ENCODE data around the gene ALDH4A1. TPM values are rescaled to one million over a fixed set of nuclear protein-coding genes. Genes with fewer than 3 reads are reported as not detected.

ALDH4A1 gene
- total RNA-seq, 1 experiment from 2014 or later: 31.0 TPM

DNA sequence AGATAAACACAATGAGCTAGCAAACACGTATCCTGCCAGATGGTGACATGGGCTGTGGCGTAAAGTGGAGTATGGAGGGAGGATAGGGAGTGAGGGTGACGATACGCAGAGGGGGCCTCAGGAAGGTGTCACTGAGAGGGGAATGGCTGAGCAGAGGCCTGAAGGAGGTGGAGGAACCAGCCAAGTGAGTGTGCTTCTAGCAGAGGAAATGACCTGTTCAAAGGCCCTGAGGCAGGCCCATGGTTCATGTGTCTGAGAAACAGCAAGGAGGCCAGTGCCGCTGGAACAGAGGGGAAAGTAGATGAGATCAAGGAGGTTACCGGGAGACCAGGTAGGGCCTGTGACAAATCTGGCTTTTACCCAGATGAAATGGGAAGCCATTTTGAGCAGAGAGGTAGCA lies 78.9 kb downstream of the ALDH4A1 start:
- H3K4me1 Mint-ChIP-seq: 0 out of 2 replicates have a peak, but pooled peaks cover 6% of the 10 kb centered on the region
- peaks cover 33% of the 10 kb centered on the region for H3K9me3 Mint-ChIP-seq
- H3K36me3 Mint-ChIP-seq: peaks cover 9% of the 10 kb centered on the region
- H3K27me3 Mint-ChIP-seq (ENCODE audit: low read depth): peaks cover 27% of the 10 kb centered on the region
- TF ChIP-seq ZNF232 (CRISPR knock-in tag; IDR thresholded peaks at IDR 0.05): no peak
- DNase-seq (ENCODE audit: low spot score) (no peak), ATAC-seq (no peak)
- ChIA-PET CTCF (interaction anchor here (0.6 to 6.1 kb wide), 13 partner anchors 29 to 268 kb away, joined by 3 to 120 read pairs (median 4); no protein-coding TSS in a partner anchor), POLR2A (no interaction called here)
- H3K4me3 Mint-ChIP-seq: no peak overlapping the region
- no peak overlapping the region; the same call in 1 of the 2 replicates for H3K27ac Mint-ChIP-seq

Small RNA genes lying within 50 kb of the gene (microRNA-seq; reads per million reads assigned to microRNA genes)
- gene MIR1290 (ENCODE audit: borderline number of aligned reads): not detected
- not detected for gene MIR4695 (ENCODE audit: borderline number of aligned reads)

Other genes with a start within 250 kb of the ALDH4A1 start
- gene TAS1R2, start 42.9 kb downstream of the ALDH4A1 start, total RNA-seq (2021): not detected in 3 replicates
- gene IFFO2, start 54.1 kb upstream of the ALDH4A1 start, total RNA-seq (2021): 6.5 to 8.1 TPM (median 6.9 TPM) in 3 replicates